Measurements from ENCODE around the gene NFS1.
"Not testable (repeated sequence)": the region's sequence is repeated elsewhere in the genome, so short reads cannot be mapped to it uniquely, and the experiment has no call there.

The NFS1 gene

DNA sequence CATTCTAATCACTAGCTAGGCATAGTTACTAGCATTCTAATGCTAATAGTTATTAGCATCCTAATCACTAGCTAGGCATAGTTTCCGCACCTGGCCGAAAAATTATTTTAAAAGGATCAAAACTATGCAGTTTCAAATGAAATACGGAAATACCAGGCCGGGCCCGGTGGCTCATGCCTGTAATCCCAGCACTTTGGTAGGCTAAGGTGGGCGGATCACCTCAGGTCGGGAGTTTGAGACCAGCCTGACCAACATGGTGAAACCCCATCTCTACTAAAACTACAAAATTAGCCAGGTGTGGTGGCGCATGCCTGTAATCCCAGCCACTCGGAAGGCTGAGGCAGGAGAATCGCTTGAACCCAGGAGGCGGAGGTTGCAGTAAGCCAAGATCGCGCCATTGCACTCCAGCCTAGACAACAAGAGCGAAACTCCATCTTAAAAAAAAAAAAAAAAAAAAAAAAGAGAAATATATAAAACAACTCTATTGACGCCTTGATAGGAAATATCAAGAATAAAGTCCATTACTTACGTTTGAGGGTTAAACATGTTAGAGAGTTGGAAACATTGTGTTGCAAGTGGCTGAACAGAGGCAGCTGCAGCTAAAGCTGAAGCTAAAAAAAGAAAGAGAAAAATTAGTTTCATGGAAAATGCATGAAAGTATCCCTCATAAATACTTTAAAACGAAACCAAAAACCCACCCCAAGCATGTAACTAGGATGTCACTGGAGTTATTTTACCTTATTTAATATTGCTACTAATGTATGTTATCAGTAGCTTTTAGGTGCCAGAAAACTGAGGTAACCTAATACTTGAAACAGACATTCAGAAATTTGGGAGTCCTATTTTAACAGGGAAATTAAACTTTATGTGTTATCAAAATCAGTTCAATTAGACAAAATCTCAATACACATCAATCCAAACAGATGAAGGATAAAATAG, 7.7 kb upstream of the NFS1 start:
- not testable (repeated sequence) for DNase-seq

DNA sequence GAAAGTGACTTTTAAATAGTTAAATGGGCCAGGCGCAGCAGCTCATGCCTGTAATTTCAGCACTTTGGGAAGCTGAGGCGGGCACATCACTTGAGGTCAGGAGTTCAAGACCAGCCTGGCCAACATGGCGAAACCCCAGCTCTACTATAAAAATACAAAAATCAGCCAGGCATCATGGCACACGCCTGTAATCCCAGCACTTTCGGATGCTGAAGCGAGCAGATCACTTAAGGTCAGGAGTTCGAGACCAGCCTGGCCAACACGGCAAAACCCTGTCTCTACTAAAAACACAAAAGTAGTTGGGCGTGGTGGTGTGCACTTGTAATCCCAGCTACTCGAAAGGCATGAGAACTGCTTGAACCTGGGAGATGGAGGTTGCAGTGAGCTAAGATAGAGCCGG, 6.7 kb upstream of the NFS1 start:
- not testable (repeated sequence) for DNase-seq

DNA sequence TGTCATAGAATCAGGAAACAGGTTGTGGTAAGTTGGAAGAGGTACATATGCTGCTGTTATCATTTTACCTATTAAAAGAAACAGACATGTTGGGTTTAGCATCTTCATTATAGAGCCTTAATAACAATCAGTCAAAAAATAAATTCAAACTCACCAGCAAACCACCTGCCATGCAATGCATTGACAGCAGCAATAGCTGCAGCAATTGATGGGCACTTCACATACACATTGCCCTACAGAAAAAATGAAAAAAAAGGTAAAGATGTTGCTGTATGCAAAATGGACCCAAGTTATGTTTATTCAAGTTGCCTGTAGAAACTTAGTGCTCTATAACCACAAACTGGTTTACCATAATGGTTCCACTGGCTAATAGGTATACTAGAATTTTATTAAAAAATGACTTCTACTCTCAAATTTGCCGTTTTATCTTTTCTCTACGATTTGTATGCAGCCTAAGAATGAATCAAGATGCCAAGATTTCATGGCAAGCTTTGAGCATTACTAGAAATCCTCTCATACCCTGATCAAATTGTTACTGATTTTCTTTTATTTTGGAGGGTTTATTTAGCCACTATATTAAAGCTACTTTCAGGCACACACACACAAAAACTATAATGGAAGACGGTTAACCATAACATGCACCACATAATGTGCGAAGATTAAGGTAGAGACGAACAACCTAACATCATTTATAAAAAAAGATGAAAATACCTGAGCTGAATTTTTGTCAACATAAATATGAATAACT, 5.5 kb upstream of the NFS1 start:
- no peak for DNase-seq

DNA sequence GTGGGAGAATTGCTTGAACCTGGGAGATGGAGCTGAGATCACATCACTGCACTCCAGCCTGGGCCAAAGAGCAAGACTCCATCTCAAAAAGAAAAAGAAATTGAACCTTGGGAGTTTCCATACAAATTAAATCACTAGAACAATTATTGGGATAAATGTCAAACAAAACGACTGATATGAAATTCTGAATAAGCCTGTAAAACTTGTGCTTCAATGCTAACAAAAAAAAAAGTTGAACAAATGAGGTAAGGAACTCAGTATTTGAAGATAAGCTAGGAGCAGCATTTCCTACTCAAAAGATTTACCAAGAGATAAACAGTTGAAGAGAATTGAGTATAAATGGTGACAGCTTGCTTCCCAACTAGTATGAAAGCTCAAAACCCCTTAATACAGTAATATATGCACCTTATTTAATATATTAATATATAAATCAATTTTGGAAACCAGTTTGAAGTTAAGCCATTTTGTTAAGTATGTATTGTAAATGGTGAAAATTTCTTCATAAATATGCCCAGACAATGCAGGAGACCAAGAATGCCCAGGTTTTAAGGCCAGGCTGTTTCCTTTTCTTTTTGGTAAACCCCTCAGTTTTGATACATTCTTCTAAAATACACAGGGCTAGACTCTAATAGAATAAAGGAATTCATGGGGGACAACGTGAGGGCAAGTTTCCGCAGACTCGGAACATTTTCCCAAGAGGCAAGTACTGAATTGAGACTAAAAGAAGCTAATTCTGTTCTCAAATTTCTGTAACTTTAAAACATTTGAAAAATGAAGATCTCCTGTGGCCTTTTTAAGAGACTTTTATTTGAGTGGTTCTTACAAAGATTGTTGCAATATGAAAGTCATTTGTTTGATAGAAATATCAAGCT, 3.9 kb upstream of the NFS1 start:
- DNase-seq: no peak

DNA sequence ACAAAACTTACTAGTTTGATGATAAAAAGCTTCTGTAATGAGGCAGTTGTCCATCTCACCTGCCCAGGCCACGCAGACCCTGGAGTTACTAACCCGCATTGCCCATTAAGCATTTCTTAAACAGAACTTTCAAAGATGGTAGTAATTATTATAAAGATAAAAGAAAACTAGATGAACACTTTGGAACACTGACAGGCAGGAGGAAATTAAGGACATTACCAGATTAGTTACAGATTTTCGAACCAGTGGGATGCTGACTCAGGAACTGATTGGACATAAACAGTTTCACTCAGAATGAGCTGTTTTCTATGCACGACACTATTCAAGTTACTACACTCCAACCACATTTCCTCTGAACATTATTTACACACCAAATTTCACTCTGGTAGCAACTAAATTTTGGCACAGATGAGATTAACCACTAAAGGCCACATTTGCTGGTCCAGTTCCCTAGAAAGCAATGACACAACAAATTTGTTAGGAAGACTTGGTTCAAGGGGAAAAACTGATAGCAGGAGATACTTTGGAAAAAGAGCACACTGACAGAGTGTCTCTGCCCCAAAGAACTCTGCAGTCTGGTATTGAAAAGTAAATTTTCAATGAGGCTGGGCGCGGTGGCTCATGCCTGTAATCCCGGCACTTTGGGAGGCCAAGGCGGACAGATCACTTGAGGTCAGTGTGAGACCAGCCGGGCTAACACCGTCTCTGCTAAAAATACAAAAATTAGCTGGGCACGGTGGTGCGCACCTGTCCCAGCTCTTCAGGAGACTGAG, 3.1 kb upstream of the NFS1 start:
- DNase-seq: no peak

DNA sequence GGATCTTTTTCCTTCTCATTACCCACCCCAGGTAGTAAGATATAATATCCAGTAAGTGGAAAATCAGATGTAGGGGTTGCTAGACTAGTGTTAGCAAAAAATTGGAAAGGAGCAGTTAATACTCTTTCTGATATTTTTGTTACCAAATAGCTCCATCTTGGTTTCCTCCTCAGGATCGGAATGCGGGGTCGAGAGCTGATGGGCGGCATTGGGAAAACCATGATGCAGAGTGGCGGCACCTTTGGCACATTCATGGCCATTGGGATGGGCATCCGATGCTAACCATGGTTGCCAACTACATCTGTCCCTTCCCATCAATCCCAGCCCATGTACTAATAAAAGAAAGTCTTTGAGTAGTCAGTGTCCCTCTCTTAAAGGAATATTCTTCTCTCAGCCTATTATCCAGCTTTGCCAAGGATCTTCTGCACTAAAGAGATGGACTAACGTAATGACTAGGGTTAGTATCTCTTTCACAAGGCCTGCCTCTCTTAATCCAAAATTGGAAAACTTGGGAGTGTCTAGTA, 1.5 kb upstream of the NFS1 start:
- DNase-seq: no peak

DNA sequence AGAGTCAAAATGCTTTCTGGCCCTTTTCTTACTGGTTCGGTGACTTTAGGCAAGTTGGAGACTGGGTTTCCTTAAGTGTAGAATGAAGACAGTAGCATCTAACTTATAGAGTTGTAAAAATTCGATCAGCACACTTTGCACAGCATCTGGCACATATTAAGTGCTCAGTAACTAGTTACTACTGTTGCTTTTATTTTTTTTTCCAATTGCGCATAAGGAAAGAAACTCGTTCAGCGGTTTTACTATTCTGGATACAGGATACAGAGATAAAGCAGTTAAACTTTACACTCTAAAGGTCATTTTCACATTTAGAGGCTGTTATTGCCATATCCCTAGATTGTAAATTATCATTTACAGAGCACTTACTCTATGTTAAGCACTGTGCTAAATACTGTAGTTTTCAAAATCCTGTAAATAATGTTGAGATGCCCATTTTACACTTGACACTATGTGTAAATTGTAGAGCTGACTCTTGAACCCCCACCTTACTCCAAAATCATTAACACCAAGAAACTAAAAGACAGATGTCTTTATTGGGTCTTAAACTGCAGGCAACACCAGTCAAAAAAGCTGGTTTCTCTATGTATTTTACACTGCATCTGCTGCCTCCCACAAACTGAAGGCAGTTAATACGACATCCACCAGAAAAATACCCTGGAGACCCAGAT, 939 bp upstream of the NFS1 start:
- no peak for DNase-seq

DNA sequence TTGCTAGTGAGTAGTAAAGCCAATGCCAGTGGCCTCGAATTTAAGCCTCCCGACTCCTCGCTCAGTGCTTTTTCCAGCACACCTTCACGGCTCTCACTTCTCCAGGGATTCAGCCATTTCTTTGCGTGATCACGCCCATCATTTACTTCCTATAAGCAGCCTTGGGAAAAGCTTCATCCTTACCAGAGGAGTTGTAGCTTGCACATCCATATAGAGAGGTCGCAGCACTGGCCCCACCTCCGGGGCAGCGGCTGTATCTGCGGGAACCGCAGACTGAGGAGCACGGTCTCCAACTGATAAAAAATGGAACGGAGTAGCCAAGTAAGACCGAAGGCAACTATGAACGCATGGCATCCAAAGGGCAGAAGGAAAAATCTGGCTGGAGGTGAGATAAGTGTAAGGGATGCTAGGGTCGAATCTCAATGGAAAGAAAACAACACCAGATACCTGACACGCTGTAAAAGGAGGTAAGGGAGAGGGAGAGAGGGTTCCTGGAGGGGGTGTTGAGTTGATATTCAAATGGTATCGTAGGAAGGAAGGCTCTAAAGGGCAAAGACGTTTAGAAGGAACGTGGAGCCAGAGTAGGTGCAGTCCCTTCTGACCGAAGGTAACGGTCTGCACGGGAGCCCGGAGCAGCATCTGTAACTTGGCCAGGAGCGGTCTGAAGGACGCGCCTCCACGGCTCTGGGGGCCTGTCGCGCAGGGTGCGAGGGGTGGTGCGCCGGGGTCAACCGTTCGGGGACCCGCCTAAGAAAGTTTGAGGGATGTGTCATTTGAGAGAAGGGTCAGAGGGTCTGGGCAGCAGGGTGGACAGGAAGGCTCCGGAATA, 640 bp downstream of the NFS1 start:
- DNase-seq: no peak

DNA sequence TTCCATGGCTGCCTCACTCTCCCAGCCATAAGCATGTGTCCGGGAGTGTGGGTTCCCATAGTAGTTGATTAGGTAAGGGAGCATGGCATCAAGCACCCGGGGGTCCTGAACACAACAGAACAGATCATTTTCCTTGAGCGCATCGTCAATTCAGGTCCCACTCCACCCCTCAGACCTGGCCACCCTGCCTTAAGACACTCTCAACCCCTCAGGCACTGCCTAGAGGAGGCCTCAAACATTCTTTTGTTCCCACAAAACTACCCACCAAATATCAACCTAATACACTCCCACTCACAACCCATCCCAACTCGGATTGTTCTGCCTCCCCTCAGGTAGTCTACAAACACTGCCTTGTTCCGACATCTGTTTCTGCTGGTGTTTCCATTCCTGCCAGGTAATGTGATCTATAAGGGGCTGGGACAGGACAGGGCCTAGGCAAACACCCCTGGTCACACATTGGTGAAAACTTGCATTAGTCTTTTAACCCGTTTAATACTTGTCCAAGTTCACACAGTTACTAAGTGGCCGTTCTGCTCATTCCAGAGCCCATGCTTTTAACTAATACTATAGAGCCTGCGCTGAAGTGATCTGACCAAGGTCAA, 1.4 kb downstream of the NFS1 start:
- no peak for DNase-seq

DNA sequence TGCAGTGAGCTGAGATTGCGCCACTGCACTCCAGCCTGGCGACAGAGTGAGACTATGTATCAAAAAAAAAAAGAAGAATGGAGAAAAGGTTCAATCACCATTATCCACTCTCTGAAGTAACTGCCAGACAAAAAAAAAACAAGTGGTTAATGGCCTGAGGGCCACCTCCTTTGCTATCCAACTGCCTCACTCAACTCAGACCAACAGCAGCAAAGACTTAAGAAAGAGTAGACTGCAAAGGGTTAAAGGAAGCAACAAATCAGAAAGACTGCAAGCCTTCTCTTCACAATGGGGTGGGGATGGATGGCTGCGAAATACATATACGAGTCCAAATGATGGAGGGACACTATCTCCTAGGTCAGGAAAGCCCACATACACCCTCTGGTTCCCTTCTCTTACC, 3.2 kb downstream of the NFS1 start:
- no peak for DNase-seq

DNA sequence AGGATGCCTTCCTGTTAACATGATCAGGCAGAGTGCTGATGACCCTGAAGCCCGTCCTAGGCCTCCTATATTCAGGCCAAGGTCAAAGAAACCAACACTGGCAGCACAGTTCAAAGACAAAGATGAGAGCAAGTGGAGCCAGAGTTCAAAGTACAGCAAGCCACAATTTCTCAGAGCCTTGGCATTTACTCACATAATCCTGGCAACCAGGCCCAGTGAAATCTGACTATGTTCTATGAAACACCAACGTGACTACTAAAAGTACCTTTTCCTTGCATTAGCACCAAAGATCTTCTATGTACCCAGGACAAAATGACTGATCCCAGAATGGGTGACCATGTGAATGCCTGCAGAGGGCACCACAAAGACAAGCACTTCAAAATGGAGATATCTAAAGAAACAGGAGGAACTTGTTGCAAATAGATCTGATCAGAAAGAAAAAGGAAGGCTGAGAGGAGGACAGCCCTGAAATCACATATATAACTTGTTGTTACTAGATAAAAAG, 3.9 kb downstream of the NFS1 start:
- no peak for DNase-seq

DNA sequence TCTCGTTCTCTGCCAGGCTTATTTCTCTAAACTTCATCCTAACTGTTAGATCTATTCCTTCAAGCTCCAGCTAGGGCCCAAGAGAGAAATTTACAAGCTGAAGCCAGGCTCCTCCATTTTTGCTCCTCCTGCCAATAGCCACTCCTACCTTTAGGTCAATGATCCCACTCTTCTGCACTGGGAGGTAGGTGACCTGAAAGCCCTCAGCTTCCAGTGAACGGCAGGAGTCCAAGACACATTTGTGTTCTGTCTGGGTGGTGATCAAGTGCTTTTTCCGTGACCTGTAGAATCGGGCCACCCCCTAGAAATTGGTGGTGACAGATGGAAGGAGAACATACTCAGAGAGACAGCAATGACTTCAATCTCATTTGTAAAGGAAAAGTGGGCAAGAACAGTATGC, 8.9 kb downstream of the NFS1 start:
- DNase-seq: no peak

DNA sequence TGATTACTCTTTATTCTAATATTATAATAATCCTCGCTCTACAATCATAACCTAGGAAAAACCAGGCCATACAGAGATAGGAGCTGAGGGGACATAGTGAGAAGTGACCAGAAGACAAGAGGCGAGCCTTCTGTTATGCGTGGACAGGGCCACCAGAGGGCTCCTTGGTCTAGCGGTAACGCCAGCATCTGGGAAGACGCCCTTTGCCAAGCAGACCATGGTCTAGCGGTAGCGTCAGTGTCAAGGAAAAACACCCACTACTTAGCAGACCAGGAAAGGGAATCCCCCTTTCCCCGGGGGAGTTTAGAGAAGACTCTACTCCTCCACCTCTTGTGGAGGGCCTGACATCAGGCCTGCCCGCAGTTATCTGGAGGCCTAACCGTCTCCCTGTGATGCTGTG, 12.3 kb downstream of the NFS1 start:
- not testable (repeated sequence) for DNase-seq

DNA sequence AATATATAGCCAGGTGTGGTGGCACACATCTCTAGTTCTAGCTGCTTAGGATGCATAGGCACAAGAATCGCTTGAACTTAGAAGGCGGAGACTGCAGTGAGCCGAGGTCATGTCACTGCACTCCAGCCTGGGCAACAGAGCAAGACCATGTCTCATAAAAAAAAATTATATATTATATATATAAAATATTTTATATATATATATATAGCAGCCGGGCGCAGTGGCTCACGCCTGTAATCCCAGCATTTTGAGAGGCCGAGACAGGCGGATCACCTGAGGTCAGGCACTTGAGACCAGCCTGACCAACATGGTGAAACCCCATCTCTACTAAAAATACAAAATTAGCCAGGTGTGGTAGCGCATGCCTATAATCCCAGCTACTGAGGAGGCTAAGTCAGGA, 13.8 kb downstream of the NFS1 start:
- DNase-seq: not testable (repeated sequence)

DNA sequence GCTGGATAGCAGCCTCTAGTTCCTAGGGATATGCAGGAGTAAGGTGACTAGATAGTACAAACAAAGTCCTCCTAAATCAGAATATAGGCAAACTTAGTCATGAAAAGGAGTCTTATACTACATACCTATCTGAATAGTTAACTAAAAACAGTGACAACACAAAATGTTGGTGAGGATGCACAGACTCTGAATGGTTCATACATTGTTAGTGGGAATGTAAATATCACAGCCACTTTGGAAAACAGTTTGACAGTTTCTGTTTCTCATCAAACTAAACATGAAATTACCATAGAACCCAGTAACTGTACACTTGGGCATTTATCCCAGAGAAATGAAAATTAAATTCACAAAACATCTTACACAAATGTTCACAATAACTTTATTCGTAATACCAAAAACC, 17.2 kb downstream of the NFS1 start:
- DNase-seq: no peak

DNA sequence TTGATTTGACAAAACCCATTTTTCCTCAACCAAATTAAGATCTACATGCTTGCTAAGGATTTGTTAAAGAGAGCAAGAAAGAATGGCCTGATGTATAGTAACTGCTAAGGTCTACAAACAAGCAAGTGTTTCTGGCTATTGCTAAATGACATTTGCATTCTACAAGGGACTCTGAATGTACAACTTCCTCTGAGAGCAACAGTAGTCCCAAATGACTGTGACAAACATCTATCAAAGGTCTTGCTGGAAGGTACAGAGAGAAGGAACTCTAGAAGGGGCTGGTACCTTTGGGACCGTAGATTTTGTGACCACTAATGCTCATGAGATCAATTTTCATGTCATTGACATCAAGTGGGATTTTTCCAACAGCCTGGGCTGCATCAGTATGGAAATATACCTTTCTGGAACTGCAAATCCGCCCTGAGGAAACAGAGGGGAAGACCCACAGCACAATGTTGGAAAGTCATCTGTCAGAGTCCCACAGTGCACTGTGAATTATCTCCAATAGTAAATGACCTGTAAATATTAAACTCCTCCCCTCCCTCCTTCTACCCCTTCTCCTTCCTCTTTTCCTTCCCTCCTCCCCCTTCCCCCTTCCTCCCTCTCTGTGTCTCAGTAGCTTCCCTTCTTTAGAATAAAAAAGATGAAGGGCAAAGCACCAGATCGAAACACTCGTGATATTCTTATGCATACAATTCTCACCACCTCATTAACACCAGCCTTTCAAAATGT, 18.5 kb downstream of the NFS1 start:
- DNase-seq: no peak

DNA sequence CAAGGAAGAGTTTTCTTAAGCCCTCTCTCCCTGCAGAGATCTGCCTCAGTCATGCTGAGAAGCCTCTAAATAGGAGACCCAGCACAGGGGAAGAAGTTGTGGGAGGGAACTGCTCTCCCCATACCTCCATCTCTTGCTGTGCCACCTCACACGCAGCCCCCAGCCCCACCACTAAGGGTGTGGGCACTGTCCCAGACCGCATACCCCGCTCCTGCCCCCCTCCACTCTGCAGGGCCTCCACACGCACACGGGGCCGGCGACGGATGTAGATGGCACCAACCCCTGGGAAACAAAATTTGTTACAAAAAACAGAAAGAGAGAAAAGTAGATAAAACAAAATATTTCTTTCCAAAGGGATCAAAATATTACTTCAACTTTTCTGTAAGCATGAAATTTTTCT, 24.2 kb downstream of the NFS1 start:
- no peak for DNase-seq

DNA sequence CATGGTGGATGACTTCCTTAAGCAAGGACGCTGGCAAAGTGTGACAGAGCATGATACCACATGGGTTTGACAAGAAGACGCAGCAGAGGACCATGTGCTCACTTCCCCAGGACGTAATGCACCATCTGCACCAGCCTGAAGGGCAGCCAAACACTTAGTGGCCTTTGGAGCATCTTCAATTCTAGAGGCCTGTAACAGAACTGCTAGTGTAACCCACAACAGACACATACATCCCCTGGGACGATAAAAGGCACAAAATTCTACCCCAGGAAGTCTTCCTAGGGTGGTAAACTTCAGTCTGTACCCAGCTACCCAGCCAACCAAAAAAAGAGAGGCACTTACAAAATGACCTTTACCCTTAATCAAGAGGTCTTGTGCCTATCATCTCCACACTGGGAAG, 25.3 kb downstream of the NFS1 start:
- no peak for DNase-seq

DNA sequence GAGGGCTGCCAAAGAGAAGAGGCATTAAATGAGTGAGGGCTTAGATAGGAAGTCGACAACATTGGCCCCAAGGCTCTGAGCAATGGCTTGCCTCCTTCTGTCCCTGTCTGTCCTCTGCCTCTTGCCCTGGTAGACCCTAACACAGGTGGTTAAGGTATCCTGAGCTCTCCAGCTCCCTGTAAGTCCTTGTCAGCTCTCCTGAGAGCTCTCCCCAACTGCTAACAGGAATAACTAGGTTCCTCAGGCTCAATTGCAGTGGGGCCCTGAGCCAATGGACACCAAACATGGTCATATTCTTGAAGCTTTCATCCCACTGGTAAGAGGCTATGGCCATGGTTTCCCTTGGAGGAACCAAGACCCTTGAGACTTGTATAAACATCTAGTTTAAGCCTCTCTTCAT, 29.5 kb downstream of the NFS1 start:
- no peak for DNase-seq

Measured in activated CD4-positive, alpha-beta T cell treated with anti-CD3 and anti-CD28 coated beads, Interleukin-2, Interleukin-6, amounts not matched to agents 100 ng/mL and 50 ng/mL, durations not matched to agents 16 hours and 8 hours (primary cell).